ENCODE results near the gene GDF11.

Gene GDF11

GRCh38 chr12:55728939-55729818, 13.7 kb upstream of the GDF11 start, which contains the start of gene CD63:
Gene CD63 (minus strand): TSS chr12:55729009. CDS start chr12:55728341, 668 bp downstream.
- Histone ChIP-seq H3K4me3 (peak within 1 kb of the TSS; percentile 95), H3K27ac (peak within 1 kb of the TSS; percentile 96 to 98)
- peak; percentile 95 for DNase-seq (ENCODE audit: low spot score)
- TF ChIP-seq CTCF (IDR thresholded peaks at IDR 0.05) = no peak

GRCh38 chr12:55729819-55730818, 12.8 kb upstream of the GDF11 start:
- no peak for TF ChIP-seq CTCF (IDR thresholded peaks at IDR 0.05)
- H3K4me3 ChIP-seq = peak overlapping the region; percentile 95
- peak overlapping the region; percentile 96 to 98 for H3K27ac ChIP-seq
- DNase-seq (ENCODE audit: low spot score) = peak; percentile 86

GRCh38 chr12:55732288-55732687, 10.6 kb upstream of the GDF11 start:
- Histone ChIP-seq H3K27ac (no peak overlapping the region), H3K4me3 (no peak overlapping the region)
- no peak for TF ChIP-seq CTCF (IDR thresholded peaks at IDR 0.05)
- DNase-seq (ENCODE audit: low spot score) = no peak

- Histone ChIP-seq H3K4me3 (no peak overlapping the region), H3K27ac (no peak overlapping the region)
- no peak for DNase-seq (ENCODE audit: low spot score)
- TF ChIP-seq CTCF (IDR thresholded peaks at IDR 0.05) = no peak
Measured at GRCh38 chr12:55733021-55733555, 9.8 kb upstream of the GDF11 start.

DNA sequence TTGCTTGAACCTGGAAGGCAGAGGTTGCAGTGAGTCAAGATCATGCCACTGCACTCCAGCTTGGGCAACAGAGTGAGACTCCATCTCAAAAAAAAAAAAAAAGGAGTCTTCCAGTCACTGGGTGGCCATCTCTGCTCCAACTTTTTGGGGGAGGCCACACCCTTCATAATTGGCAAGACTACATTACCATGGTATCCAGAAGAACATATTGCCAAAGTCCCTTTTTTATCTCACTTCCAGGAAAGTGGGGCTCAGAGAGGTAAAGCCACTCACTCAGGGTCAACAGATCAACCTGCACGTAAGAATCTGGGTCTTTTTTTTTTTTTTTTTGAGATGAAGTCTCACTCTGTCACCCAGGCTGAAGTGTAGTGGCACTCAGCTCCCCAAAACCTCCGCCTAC, 9.1 kb upstream of the GDF11 start:
- Histone ChIP-seq H3K4me3 (no peak overlapping the region), H3K27ac (no peak overlapping the region)
- DNase-seq (ENCODE audit: low spot score) = no peak
- TF ChIP-seq CTCF (IDR thresholded peaks at IDR 0.05) = no peak

- H3K27ac ChIP-seq = no peak overlapping the region
- no peak overlapping the region for H3K4me3 ChIP-seq
- no peak for TF ChIP-seq CTCF (IDR thresholded peaks at IDR 0.05)
- DNase-seq (ENCODE audit: low spot score) = no peak
Measured at GRCh38 chr12:55734595-55734994, 8.3 kb upstream of the GDF11 start.
